ENCODE results near the gene CASP10.

CASP10 gene

DNA sequence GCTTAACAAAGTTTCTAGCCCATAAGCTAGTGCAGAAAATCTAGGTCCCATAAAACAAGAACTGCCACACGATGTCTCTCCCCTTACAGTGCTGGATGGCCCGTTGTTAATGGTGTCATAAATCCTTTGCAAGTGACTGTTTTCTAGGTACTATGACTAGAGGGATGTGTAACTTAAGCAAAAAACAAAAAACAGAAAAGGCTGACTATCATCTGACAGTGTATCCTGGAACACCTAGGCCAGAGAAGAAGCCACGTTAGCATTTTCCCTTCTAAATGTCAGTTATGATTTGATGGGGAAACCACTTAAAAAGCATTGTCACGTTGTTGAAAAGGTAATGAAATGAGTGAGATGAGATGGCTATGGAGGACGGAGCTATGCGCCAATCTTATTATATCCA, 79.8 kb downstream of the CASP10 start:
- DNase-seq: no peak

DNA sequence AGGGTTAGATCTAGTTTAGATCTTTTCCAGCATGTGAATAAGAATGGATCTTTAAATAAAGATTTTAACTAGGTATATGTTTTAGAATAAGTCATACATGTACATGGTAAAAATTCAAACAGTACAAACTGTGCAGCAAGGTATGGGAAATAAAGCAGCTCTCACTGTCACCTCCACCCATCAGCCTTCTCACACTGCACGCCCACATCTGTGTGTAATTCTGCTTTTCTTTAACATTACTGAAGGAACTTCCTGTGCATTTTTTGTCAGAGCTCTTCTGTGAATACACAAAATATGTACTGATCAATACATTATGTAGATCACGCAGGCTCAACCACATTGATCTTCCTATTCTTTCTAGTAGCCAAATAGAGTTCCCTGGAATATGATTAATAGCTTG, 80.8 kb downstream of the CASP10 start:
- no peak for DNase-seq

DNA sequence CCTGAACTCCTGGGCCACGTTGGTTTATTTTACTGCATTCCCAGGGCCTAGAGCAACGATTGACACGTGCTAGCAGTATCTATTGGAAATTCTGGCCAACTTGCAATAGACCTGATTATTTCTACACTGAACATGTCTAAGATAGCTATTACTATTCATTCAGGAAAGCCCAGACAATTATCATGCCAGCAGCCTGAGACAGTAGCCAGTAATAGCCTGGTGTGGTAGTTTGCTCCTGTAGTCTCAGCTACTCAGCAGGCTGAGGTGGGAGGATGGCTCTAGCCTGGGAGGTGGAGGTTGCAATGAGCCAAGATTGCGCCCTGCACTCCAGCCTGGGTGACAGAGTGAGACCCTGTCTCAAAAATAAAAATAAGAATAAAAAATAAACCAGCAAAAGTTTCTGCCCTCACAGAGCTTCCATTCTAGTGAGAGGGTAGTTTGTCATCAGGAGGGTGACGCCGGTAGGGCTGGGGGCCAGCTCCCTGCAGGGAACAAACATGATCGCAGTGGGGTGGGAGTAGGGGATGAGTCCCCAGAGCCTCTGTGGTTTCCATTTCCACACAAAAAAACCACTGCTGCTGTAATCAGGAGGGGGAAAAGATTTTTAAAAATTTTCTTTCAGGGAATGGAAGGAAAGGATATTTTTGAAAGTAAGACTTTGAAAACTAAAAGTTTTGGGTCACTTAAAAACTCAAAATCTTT, 81.7 kb downstream of the CASP10 start:
- no peak for DNase-seq

DNA sequence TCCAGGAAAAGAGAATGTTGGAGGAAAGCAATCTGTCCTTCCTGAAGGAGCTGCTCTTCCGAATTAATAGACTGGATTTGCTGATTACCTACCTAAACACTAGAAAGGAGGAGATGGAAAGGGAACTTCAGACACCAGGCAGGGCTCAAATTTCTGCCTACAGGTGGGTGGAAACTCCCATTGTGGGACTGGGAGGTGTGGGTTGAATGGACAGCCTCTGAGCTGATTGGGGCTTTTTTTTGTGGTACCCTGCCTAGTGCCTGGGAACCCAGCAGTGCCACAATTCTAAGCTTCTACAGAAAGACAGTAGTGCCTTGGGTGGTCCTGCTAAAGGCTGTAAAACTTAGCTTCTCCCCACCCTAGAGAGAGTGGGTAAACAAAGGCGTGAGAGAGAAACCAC, 83.7 kb downstream of the CASP10 start:
- DNase-seq: no peak

DNA sequence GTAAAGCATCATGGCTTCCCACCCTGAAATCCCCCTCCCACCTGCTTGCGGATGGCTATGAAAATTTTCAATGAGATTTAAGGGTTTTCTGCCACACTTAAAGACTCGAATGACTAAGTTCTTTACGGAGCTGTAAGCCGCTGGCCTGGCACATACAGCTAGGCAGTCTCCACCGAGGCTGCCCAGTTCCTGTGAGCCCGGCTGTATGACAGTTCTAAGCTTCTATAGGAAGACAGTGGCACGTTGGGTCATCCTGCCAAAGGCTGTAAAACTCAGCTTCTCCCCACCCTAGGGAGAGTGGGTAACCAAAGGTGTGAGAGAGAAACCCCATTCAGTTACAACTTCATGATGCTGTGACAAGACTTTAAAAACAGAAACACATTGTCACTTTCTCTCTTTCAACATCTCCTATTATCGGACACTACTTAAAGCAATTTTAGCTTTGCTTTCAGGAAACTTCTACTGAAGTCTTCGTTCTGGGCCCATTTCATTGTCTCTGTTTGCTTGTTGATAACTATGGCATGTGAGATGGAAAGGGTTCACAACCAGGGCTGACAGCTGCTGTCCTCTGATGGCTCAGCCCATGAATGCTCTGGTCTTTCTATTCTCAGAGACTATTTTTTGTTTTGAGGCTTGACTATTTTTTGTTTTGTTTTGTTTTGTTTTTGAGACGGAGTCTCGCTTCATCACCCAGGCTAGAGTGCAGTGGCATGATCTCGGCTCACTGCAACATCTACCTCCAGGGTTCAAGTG, 84.5 kb downstream of the CASP10 start:
- DNase-seq: no peak

DNA sequence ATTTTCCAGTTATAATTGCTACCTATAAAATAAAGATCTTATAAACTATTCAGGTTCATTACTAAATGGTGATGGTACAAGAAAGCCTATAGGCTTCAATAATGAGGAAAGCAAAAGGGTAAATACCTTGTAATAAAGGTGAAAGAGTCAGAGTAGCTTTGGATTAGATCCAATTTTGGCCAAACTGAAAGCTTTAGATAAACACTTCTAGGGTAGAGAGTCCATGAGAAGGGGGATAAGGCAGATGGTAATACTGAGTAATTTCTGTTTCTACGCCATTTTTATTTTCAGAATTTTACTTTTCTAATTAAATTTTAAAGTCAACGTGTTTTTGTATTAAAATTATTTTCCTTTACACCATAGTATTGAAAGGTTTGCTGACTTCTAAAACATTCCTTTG, 86.8 kb downstream of the CASP10 start:
- DNase-seq: no peak

DNA sequence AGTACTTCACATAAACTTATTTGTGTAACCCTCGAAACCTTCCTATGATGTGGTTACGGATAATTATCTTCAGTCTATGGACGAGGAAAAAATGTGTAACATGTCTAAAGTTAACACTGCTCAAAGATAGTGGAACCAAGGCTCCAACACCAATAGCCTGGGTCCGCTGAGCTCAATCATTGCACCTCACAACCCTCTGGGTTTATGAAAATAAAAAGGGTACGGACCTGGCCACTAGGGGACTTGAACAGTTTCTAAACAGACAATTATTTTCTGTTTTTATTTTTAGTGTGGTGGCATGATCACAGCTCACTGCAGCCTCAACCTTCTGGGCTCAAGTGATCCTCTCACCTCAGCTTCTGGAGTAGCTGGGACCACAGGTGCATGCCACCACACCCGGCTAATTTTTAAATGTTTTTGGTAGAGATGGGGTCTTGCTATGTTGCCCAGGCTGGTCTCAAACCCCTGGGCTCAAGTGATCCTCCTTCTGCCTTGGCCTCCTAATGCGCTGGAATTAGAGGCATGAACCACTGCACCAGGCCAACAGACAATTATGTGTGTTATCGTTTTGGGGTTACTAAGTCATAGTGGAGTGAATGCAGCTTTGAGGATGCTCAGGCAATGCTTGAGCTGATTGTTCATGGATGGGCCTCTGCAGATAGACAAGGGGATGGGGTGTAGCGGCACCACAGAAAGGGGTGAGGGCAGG, 87.5 kb downstream of the CASP10 start:
- DNase-seq: no peak

DNA sequence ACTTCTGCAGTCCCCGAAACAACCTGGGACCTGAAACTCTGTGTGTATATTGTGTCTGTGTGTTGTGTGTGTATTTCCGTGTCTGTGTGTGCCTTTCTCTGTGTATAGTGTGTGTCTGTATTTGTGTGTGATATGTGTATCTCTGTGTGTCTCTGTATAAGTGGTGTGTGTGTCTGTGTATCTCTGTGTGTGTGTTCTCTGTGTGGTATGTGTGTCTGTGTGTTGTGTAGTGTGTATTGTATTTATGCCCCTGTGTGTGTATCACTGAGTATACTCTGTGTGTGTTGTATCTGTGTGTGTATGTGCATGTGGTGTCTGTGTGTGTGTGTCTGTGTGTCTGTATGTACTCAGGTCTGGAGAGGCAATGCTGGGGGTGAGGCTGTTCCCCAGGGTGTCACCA, 89.0 kb downstream of the CASP10 start:
- no peak for DNase-seq

DNA sequence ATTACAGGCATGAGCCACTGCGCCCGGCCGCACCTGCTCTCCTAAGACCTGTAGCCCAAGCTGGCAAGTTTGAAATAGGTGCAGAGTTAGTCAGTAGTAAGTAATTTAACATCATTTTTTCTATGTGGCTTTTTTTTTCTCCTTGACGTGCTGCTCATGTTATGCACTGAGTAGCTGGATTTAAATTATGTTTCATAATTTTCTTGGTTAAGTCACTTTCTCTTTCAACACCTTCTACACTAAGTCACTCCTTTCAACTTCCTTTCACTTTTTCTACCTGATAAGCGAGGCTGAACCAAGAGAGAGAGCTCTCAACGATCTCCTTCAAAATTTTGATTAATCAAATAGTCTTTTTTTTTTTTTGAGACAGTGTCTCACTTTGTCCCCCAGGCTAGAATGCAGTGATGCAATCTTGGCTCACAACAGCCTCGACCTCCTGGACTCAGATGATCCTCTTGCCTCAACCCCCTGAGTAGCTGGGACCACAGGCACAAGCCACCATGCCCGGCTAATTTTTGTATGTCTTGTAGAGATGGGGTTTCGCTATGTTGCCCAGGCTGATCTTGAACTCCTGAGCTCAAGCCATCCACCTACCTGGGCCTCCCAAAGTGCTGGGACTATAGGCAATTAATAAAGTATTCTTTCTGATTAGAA, 90.5 kb downstream of the CASP10 start:
- no peak for DNase-seq

DNA sequence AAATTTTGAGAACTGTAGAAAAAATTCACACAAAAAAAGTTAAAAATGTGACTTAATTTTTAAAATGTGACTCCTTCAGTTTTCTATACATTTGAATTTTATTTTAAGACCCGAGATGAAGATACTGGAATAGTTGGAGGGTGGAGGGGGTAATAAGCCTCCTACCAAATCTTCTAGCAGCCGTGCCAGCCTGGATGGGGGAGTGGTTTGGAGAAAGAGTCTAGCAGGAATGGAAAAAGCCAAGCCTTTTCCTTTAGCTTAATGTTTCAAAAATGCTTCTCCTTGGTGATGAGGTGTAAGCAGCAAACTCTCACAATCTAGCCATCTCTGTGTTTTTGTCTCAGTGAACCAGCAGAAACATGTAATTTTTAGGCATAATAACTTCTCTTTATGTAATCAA, 92.1 kb downstream of the CASP10 start:
- no peak for DNase-seq

DNA sequence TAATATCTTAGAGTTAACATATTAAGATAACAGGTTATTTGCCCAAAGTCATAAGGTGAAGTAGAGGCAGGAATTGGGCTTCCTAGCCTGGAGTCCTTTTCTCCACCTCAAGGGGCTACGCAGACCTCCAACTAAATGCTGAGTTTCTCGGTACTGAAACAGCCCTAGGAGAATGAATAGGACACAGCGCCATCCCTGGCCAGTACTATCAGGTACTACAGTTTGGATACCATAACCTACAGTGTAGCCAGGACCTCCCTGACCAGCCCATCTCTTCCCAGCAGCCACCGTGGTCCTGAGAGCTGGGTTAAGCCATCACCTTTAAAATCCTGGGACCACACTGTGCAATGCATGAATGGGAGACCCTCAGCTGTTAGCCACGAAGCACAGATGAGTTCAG, 93.0 kb downstream of the CASP10 start:
- DNase-seq: no peak

DNA sequence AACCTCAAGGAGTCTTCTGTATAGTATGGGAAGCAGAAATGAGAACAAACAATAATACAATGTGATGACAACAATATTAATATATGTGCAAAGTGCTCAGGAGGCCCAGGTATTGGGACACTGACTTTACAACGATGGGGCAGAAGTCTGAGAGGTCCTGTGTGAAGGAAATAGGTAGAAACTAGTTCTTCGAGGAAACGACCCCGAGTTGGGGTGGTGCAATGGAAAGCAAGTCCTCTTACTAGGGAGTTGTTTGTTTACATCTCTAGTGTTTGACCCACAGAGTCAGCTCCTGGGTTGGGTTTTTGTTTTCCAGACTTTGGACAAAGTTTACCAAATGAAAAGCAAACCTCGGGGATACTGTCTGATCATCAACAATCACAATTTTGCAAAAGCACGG, 93.6 kb downstream of the CASP10 start:
- DNase-seq: no peak
